ENCODE data around the gene SNX30. TPM values are rescaled to one million over a fixed set of nuclear protein-coding genes. Genes with fewer than 3 reads are reported as not detected.

The SNX30 gene
- total and polyA plus RNA-seq, 4 donors, result 18.1 to 31.8 (median 22.1) TPM

DNA sequence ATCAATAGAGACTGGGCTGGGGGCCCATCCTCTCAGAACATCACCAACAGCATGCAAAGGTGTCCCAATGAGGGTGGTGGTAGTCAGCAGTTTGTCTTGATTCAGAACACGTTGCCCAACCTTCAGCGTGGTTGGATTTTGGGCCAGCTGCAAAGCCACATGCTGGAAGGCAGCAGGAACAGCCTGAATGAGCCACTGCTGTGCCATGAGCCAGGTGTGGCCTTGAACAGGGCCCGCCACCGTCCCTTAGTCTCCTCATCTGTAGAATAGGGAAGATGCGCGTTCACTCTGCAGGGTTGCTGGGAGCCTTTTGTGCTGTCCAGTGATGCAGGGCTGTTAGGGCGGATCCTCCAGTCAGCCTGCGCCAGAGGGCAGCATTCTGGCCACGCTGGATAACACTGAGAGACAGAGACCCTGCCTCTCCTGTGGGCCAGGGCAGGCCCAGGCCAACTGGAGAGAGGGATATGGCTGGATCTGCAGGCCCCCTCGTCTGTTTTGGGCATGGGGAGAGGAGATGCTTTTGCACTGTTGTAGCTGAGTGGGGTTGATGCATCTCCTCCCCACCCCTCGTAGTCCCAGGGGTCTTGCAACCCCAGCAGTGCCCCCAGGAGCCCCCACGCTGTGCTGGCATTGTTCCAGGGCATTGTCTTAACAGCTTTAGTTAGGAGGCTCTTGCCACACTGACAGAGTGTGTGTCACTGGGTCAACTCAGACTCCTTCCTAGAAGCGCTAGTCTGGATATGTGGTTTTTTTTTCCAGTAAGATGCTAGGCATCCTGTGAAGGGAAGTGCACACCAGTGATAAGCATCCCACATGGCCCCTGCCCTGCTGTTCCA, 98.0 kb downstream of the SNX30 start:
- WGBS (ENCODE audit: insufficient coverage), result 74% methylated on average over 11 of the region's 13 CpGs
- no peaks in the 10 kb centered on the region for H3K9me3 ChIP-seq (ENCODE audit: control insufficient read depth, insufficient read depth, low read length)
- DNase-seq (ENCODE audit: low read depth in 4 of 6, low spot score in 6 of 6), result peak in 1 of 6 donors; percentile 10
- no peak overlapping the region for H3K27ac ChIP-seq (ENCODE audit: low read depth, low read length)
- no peaks in the 10 kb centered on the region for H3K27me3 ChIP-seq (ENCODE audit: control insufficient read depth, insufficient read depth, low read length)
- peaks cover 6% of the 10 kb centered on the region for H3K4me1 ChIP-seq (ENCODE audit: control insufficient read depth, insufficient read depth, low read length)
- no peak overlapping the region for H3K4me3 ChIP-seq (ENCODE audit: low read depth, low read length)
- H3K36me3 ChIP-seq (ENCODE audit: control insufficient read depth, insufficient read depth, low read length), result peaks cover 5% of the 10 kb centered on the region

DNA sequence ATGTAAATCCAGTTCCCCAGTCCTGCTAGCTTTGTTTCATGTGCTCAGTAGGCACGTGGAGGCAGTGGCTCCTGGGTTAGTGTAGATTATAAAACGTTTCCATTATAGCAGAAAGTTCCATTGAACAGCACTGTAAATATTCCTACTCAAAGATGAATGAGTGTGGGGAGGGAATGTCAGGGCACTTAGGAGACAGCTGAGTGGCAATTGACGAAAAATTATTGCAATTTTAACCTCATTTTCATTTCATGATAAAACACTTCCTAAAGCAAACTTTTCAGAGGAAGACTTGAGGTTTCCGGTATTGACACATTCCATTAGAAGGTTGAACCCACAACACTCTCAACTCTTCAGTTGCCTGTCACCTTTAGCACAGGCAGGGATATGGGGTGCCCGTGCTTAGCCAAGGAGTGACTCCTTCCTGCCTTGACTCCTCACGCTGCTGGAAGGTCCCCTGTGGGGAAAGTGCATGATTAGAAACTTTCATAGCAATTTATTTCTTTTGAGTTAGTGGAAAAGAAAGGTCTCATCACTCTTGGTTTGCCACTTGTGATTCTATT, 98.9 kb downstream of the SNX30 start:
- 57% methylated on average over 1 of the region's 6 CpGs for WGBS (ENCODE audit: insufficient coverage)
- H3K9me3 ChIP-seq (ENCODE audit: control insufficient read depth, insufficient read depth, low read length), result no peaks in the 10 kb centered on the region
- H3K27me3 ChIP-seq (ENCODE audit: control insufficient read depth, insufficient read depth, low read length), result no peaks in the 10 kb centered on the region
- no peak for DNase-seq (ENCODE audit: low read depth in 4 of 6, low spot score in 6 of 6)
- peaks cover 11% of the 10 kb centered on the region for H3K4me1 ChIP-seq (ENCODE audit: control insufficient read depth, insufficient read depth, low read length)
- no peak overlapping the region for H3K4me3 ChIP-seq (ENCODE audit: low read depth, low read length)
- H3K36me3 ChIP-seq (ENCODE audit: control insufficient read depth, insufficient read depth, low read length), result peaks cover 10% of the 10 kb centered on the region
- H3K27ac ChIP-seq (ENCODE audit: low read depth, low read length), result no peak overlapping the region

DNA sequence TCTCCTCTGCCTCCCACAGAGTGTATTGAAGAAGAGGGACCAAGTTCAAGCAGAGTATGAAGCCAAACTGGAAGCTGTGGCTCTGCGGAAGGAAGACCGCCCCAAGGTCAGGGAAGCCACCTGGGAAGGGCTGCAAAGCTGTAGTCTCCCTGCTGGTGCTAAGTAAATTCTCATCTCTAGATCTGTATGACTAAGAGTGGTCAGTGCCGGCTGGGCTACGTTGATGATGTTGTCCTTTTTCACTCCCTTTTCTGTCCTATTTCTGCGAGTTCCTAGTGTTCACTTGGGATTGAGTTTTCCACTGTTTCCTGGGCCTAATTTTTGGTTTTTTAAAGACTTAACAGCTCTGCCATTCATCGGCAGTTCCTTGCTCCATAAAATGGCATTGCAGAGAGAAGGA, 100.3 kb downstream of the SNX30 start:
- 78% methylated on average over 5 of the region's 6 CpGs for WGBS (ENCODE audit: insufficient coverage)
- Histone ChIP-seq H3K27ac (ENCODE audit: low read depth, low read length) (no peak overlapping the region), H3K4me3 (ENCODE audit: low read depth, low read length) (no peak overlapping the region), H3K9me3 (ENCODE audit: control insufficient read depth, insufficient read depth, low read length) (no peaks in the 10 kb centered on the region), H3K36me3 (ENCODE audit: control insufficient read depth, insufficient read depth, low read length) (peaks cover 12% of the 10 kb centered on the region), H3K4me1 (ENCODE audit: control insufficient read depth, insufficient read depth, low read length) (peaks cover 11% of the 10 kb centered on the region), H3K27me3 (ENCODE audit: control insufficient read depth, insufficient read depth, low read length) (no peaks in the 10 kb centered on the region)
- no peak for DNase-seq (ENCODE audit: low read depth in 4 of 6, low spot score in 6 of 6)

DNA sequence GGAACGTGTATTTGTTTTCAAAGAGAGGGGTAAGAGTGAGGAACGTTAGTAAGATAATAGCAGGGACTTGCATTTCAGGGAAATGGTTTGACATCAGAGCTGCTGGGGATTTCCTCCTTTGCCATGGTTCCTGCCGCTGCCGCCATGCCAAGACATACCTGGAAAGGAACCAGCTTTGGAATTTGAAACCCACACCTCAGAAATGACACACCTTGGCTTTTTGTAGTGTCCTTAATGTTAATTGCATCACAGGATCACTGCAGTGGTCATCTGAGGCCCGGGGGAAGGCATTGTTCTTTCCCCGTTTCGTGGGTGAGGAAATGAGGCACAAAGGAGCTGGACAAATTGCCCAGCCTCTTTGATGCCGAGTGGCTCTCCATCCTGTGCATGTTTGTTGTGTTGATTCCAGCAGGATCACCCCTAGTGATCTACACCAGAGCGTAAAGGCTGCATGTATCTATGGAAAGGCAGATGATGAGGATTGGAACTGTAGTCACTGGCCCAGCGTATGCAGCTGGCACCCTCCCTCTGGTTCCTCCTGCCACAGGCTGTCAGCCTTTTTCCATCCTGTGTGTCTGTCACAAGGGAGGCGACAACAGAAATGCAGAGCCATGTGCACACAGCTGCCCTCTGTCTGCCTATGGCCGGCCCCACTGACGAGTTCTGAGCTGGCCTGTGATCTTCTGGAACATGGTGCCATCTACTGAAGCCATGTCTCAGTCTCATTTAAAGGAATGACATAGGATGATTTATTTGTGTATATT, 102.4 kb downstream of the SNX30 start:
- WGBS (ENCODE audit: insufficient coverage), result 62% methylated on average over 8 of the region's 13 CpGs
- Histone ChIP-seq H3K36me3 (ENCODE audit: control insufficient read depth, insufficient read depth, low read length) (peaks cover 17% of the 10 kb centered on the region), H3K27ac (ENCODE audit: low read depth, low read length) (no peak overlapping the region), H3K9me3 (ENCODE audit: control insufficient read depth, insufficient read depth, low read length) (no peaks in the 10 kb centered on the region), H3K4me3 (ENCODE audit: low read depth, low read length) (no peak overlapping the region), H3K4me1 (ENCODE audit: control insufficient read depth, insufficient read depth, low read length) (peaks cover 11% of the 10 kb centered on the region), H3K27me3 (ENCODE audit: control insufficient read depth, insufficient read depth, low read length) (no peaks in the 10 kb centered on the region)
- DNase-seq (ENCODE audit: low read depth in 4 of 6, low spot score in 6 of 6), result peak in 1 of 6 donors; percentile 3

DNA sequence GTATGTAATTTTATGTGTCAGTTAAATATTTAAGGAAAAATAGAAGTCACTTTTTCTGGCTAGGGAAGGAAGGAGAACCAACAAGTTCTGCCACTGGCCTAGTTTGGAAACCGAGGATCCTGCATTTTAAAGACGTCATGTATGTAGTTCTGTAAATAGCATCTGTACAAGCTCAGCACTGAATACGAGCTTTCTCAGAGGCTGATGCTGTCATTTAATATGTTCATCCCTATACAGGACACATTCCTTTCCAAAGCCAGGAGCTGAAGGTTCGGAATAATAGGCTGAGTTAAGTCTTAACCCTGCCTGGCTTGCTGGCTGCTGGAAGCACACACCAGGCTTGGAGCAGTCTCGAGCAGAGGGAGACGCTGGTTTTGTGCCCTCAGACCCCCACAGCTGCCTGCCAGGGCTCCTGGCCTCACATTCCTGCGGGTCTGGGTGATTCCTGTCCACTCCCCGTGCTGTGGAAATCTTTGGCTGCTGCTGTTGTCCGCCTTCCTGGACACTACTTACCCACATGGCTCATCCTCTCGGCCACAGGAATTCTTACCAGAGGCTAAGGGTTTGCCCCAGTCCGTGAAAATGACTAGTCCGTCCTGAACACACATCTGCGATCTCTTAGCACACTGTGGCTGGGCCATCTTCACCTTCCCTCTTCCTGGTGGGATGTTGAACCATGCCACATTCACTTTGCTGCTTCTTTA, 103.5 kb downstream of the SNX30 start:
- no peak overlapping the region for H3K4me3 ChIP-seq (ENCODE audit: low read depth, low read length)
- peaks cover 17% of the 10 kb centered on the region for H3K36me3 ChIP-seq (ENCODE audit: control insufficient read depth, insufficient read depth, low read length)
- no peaks in the 10 kb centered on the region for H3K9me3 ChIP-seq (ENCODE audit: control insufficient read depth, insufficient read depth, low read length)
- H3K4me1 ChIP-seq (ENCODE audit: control insufficient read depth, insufficient read depth, low read length), result peaks cover 5% of the 10 kb centered on the region
- no peak for DNase-seq (ENCODE audit: low read depth in 4 of 6, low spot score in 6 of 6)
- WGBS (ENCODE audit: insufficient coverage), result 82% methylated on average over 10 of the region's 13 CpGs
- H3K27me3 ChIP-seq (ENCODE audit: control insufficient read depth, insufficient read depth, low read length), result no peaks in the 10 kb centered on the region
- no peak overlapping the region for H3K27ac ChIP-seq (ENCODE audit: low read depth, low read length)

DNA sequence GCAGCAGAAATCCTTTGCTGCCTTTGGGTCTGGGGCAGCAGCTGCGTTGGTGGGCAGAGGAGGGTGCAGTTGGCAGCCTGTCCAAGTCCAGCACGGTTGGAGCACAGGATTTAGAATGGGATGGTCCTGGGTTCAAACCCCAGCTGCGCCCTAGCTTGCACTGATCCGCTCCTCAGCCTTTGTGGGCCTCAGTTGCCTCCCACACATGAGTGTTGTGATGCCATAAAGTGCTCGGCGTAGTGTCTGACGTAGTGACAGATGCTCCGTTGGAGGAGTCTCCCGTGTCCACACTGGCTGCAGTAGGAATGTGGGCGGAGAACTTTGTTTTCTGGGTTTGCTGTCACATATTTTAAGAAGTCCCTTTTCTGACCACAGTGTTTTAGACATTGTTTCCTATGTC, 104.1 kb downstream of the SNX30 start:
- 78% methylated on average over 6 of the region's 10 CpGs for WGBS (ENCODE audit: insufficient coverage)
- no peak for DNase-seq (ENCODE audit: low read depth in 4 of 6, low spot score in 6 of 6)
- H3K27me3 ChIP-seq (ENCODE audit: control insufficient read depth, insufficient read depth, low read length), result no peaks in the 10 kb centered on the region
- no peak overlapping the region for H3K27ac ChIP-seq (ENCODE audit: low read depth, low read length)
- H3K4me1 ChIP-seq (ENCODE audit: control insufficient read depth, insufficient read depth, low read length), result peaks cover 5% of the 10 kb centered on the region
- H3K9me3 ChIP-seq (ENCODE audit: control insufficient read depth, insufficient read depth, low read length), result no peaks in the 10 kb centered on the region
- H3K36me3 ChIP-seq (ENCODE audit: control insufficient read depth, insufficient read depth, low read length), result peaks cover 17% of the 10 kb centered on the region
- no peak overlapping the region for H3K4me3 ChIP-seq (ENCODE audit: low read depth, low read length)

DNA sequence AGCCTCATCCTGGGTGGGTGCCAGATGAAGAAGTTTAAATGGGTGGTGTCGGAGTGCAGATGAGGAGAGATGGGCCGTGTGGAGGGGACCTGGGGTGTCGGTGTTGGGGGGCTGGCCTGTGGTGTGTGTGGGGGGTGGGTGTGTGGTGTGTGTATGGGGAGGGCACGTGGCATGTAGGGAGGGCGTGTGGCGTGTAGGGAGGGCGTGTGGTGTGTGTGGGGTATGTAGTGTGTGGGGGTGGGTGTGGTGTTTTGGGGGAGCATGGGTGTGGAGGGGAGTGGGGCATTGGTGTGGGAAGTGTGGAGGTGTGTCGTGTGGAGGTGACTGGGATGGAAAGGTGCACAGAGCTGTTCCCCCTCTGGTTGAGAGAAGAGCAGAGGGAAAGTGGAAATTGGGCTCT, 105.6 kb downstream of the SNX30 start:
- Histone ChIP-seq H3K27me3 (ENCODE audit: control insufficient read depth, insufficient read depth, low read length) (no peaks in the 10 kb centered on the region), H3K27ac (ENCODE audit: low read depth, low read length) (no peak overlapping the region), H3K9me3 (ENCODE audit: control insufficient read depth, insufficient read depth, low read length) (no peaks in the 10 kb centered on the region), H3K4me3 (ENCODE audit: low read depth, low read length) (no peak overlapping the region), H3K36me3 (ENCODE audit: control insufficient read depth, insufficient read depth, low read length) (peaks cover 11% of the 10 kb centered on the region), H3K4me1 (ENCODE audit: control insufficient read depth, insufficient read depth, low read length) (peaks cover 5% of the 10 kb centered on the region)
- no peak for DNase-seq (ENCODE audit: low read depth in 4 of 6, low spot score in 6 of 6)
- 95% methylated on average over 8 of the region's 8 CpGs for WGBS (ENCODE audit: insufficient coverage)

DNA sequence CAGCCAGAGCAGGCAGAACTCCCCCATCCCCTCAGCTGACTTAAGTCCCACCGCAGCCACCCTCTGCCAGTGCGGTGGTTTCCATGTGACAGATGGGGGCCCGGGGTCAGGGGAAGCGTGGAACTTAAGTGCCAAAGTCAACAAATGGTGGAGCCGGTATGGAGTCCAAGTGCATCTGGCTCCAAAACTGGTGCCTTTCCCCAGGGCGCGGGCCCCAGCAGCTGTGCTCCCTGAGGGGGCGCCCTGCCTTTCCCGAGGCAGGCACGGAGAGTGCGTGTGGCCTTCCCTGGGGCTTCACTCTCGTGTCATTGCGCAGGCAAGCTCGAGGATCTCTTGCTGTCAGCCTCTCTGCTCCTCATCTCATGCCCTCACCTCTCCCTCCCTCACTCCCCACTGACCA, 106.3 kb downstream of the SNX30 start:
- H3K27me3 ChIP-seq (ENCODE audit: control insufficient read depth, insufficient read depth, low read length), result no peaks in the 10 kb centered on the region
- 87% methylated on average over 10 of the region's 14 CpGs for WGBS (ENCODE audit: insufficient coverage)
- DNase-seq (ENCODE audit: low read depth in 4 of 6, low spot score in 6 of 6), result no peak
- H3K9me3 ChIP-seq (ENCODE audit: control insufficient read depth, insufficient read depth, low read length), result no peaks in the 10 kb centered on the region
- peaks cover 5% of the 10 kb centered on the region for H3K4me1 ChIP-seq (ENCODE audit: control insufficient read depth, insufficient read depth, low read length)
- no peak overlapping the region for H3K4me3 ChIP-seq (ENCODE audit: low read depth, low read length)
- no peak overlapping the region for H3K27ac ChIP-seq (ENCODE audit: low read depth, low read length)
- H3K36me3 ChIP-seq (ENCODE audit: control insufficient read depth, insufficient read depth, low read length), result peaks cover 11% of the 10 kb centered on the region

DNA sequence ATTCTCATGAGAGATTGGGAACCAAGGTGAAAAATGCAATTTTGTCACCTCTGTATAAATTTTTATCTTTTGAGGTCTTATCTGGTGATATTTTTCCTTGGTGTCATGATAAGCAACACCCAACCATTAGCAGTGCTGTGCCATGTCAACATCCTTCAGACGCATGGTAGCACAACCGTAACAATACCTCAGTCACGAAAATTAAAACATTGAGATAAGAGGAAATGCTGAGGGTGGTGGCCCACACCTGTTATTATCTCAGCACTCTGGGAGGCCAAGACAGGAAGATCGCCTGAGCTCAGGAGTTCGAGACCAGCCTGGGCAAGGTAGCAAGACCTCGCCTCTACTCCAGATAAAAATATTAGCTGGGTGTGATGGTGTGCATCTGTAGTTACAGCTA, 107.4 kb downstream of the SNX30 start:
- 96% methylated on average over 3 of the region's 6 CpGs for WGBS (ENCODE audit: insufficient coverage)
- Histone ChIP-seq H3K4me1 (ENCODE audit: control insufficient read depth, insufficient read depth, low read length) (peaks cover 5% of the 10 kb centered on the region), H3K36me3 (ENCODE audit: control insufficient read depth, insufficient read depth, low read length) (peaks cover 13% of the 10 kb centered on the region), H3K4me3 (ENCODE audit: low read depth, low read length) (no peak overlapping the region), H3K9me3 (ENCODE audit: control insufficient read depth, insufficient read depth, low read length) (no peaks in the 10 kb centered on the region), H3K27ac (ENCODE audit: low read depth, low read length) (no peak overlapping the region), H3K27me3 (ENCODE audit: control insufficient read depth, insufficient read depth, low read length) (no peaks in the 10 kb centered on the region)
- DNase-seq (ENCODE audit: low read depth in 4 of 6, low spot score in 6 of 6), result no peak

Measured in spinal cord (tissue), 10 donors.